ENCODE results near the gene LARGE1. TPM values are rescaled to one million over a fixed set of nuclear protein-coding genes. Genes with fewer than 3 reads are reported as not detected.

Gene LARGE1
- total RNA-seq, 1 experiment from 2014 or later, result 5.8 TPM

- no peaks in the 10 kb centered on the region for H3K36me3 Mint-ChIP-seq (ENCODE audit: insufficient read depth, unreplicated experiment)
- H3K9me3 Mint-ChIP-seq (ENCODE audit: unreplicated experiment), result no peaks in the 10 kb centered on the region
- H3K27me3 ChIP-seq (replicated peaks; ENCODE audit: control insufficient read depth, insufficient read depth, low read length), result no peaks in the 10 kb centered on the region
- H3K27me3 Mint-ChIP-seq (ENCODE audit: insufficient read depth, unreplicated experiment), result no peaks in the 10 kb centered on the region
- H3K27ac Mint-ChIP-seq (ENCODE audit: unreplicated experiment), result no peak overlapping the region
- no TSS peak for BruUV-seq (replicated peaks)
- no peak for DNase-seq
- CTCF ChIA-PET, result no interaction called here
- H3K4me3 ChIP-seq (ENCODE audit: low read depth, low read length), result no peak overlapping the region
- H3K4me1 ChIP-seq, result no peaks in the 10 kb centered on the region
- H3K9me3 ChIP-seq, result no peaks in the 10 kb centered on the region
- H3K4me1 Mint-ChIP-seq (ENCODE audit: low read depth, unreplicated experiment), result no peaks in the 10 kb centered on the region
- POLR2A ChIA-PET, result no interaction called here
- TF ChIP-seq, protein P1, sequence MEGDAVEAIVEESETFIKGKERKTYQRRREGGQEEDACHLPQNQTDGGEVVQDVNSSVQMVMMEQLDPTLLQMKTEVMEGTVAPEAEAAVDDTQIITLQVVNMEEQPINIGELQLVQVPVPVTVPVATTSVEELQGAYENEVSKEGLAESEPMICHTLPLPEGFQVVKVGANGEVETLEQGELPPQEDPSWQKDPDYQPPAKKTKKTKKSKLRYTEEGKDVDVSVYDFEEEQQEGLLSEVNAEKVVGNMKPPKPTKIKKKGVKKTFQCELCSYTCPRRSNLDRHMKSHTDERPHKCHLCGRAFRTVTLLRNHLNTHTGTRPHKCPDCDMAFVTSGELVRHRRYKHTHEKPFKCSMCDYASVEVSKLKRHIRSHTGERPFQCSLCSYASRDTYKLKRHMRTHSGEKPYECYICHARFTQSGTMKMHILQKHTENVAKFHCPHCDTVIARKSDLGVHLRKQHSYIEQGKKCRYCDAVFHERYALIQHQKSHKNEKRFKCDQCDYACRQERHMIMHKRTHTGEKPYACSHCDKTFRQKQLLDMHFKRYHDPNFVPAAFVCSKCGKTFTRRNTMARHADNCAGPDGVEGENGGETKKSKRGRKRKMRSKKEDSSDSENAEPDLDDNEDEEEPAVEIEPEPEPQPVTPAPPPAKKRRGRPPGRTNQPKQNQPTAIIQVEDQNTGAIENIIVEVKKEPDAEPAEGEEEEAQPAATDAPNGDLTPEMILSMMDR (IDR thresholded peaks at IDR 0.05; ENCODE audit: insufficient read depth in 1 of 2, low read depth in 1 of 2, low read length in 1 of 2, severe bottlenecking in 1 of 2, unreplicated experiment in 1 of 2), result no peak
- H3K4me3 Mint-ChIP-seq (ENCODE audit: unreplicated experiment), result no peak overlapping the region
- intact Hi-C loops (cut with micrococcal nuclease; ENCODE audit: unreplicated experiment), result no loop called here
- H3K36me3 ChIP-seq (ENCODE audit: control insufficient read depth, insufficient read depth, low read length), result no peaks in the 10 kb centered on the region
Observed at GRCh38 chr22:33625959-33626358, 294.3 kb downstream of the LARGE1 start.

GRCh38 chr22:33620085-33620484 is 300.2 kb downstream of the LARGE1 start:
- TF ChIP-seq, protein P1 (IDR thresholded peaks at IDR 0.05; ENCODE audit: insufficient read depth in 1 of 2, low read depth in 1 of 2, low read length in 1 of 2, severe bottlenecking in 1 of 2, unreplicated experiment in 1 of 2), result no peak
- DNase-seq, result no peak
- Mint-ChIP-seq H3K27ac (ENCODE audit: unreplicated experiment) (no peak overlapping the region), H3K4me1 (ENCODE audit: low read depth, unreplicated experiment) (no peaks in the 10 kb centered on the region), H3K36me3 (ENCODE audit: insufficient read depth, unreplicated experiment) (no peaks in the 10 kb centered on the region), H3K4me3 (ENCODE audit: unreplicated experiment) (no peak overlapping the region), H3K9me3 (ENCODE audit: unreplicated experiment) (peaks cover 12% of the 10 kb centered on the region), H3K27me3 (ENCODE audit: insufficient read depth, unreplicated experiment) (no peaks in the 10 kb centered on the region)
- intact Hi-C loops (cut with micrococcal nuclease; ENCODE audit: unreplicated experiment), result no loop called here
- Histone ChIP-seq H3K27me3 (replicated peaks; ENCODE audit: control insufficient read depth, insufficient read depth, low read length) (no peaks in the 10 kb centered on the region), H3K4me3 (ENCODE audit: low read depth, low read length) (no peak overlapping the region), H3K36me3 (ENCODE audit: control insufficient read depth, insufficient read depth, low read length) (no peaks in the 10 kb centered on the region), H3K9me3 (no peaks in the 10 kb centered on the region), H3K4me1 (no peaks in the 10 kb centered on the region)
- no TSS peak for BruUV-seq (replicated peaks)
- CTCF ChIA-PET, result no interaction called here
- POLR2A ChIA-PET, result no interaction called here

- CTCF ChIA-PET, result no interaction called here
- Histone ChIP-seq H3K4me3 (ENCODE audit: low read depth, low read length) (no peak overlapping the region), H3K9me3 (no peaks in the 10 kb centered on the region), H3K27me3 (replicated peaks; ENCODE audit: control insufficient read depth, insufficient read depth, low read length) (no peaks in the 10 kb centered on the region), H3K4me1 (no peaks in the 10 kb centered on the region), H3K36me3 (ENCODE audit: control insufficient read depth, insufficient read depth, low read length) (no peaks in the 10 kb centered on the region)
- TF ChIP-seq, protein P1 (IDR thresholded peaks at IDR 0.05; ENCODE audit: insufficient read depth in 1 of 2, low read depth in 1 of 2, low read length in 1 of 2, severe bottlenecking in 1 of 2, unreplicated experiment in 1 of 2), result no peak
- no TSS peak for BruUV-seq (replicated peaks)
- Mint-ChIP-seq H3K9me3 (ENCODE audit: unreplicated experiment) (peaks cover 10% of the 10 kb centered on the region), H3K4me1 (ENCODE audit: low read depth, unreplicated experiment) (peaks cover 7% of the 10 kb centered on the region), H3K4me3 (ENCODE audit: unreplicated experiment) (no peak overlapping the region), H3K27ac (ENCODE audit: unreplicated experiment) (no peak overlapping the region), H3K36me3 (ENCODE audit: insufficient read depth, unreplicated experiment) (no peaks in the 10 kb centered on the region), H3K27me3 (ENCODE audit: insufficient read depth, unreplicated experiment) (no peaks in the 10 kb centered on the region)
- DNase-seq, result no peak
- intact Hi-C loops (cut with micrococcal nuclease; ENCODE audit: unreplicated experiment), result no loop called here
- POLR2A ChIA-PET, result no interaction called here
Observed at GRCh38 chr22:33606504-33606903, 313.8 kb downstream of the LARGE1 start.
